Measurements from ENCODE around the gene SCN2B.

The SCN2B gene

DNA sequence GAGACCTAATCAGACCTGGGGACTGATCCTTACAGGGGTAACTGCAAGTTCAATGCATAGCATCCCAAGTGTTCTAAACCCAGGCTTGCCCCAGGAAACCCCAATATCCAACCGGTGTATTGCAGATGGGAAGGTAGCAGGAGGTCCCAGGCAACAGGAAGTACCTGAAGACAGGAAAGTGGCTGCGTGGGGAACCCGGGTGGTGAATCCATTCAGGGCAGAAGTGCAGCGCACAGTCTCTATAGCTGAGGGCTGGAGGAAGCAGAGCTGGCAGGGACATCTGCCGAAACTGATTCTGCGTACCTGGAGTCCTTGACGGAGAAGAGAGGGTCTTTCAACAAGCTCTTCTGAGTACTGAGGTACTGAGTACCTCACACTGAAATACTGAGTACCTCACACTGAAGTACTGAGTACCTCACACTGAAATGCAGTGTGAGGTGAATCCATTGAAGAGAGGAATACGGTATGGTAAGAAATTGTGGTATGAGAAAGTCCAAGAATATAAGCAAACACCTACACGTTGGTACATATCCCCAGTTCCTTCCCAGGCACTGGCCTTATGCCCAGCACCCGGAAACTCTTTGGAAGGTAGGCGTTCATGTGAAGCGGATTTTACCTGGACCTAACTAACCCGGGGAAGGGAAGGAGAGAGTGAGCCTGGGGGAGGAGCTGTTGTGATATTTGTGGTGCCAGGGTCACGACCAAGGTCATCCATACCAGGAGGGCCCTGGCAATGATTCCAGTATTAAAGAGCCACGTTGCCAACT, 43.9 kb downstream of the SCN2B start:
- DNase-seq = no peak

DNA sequence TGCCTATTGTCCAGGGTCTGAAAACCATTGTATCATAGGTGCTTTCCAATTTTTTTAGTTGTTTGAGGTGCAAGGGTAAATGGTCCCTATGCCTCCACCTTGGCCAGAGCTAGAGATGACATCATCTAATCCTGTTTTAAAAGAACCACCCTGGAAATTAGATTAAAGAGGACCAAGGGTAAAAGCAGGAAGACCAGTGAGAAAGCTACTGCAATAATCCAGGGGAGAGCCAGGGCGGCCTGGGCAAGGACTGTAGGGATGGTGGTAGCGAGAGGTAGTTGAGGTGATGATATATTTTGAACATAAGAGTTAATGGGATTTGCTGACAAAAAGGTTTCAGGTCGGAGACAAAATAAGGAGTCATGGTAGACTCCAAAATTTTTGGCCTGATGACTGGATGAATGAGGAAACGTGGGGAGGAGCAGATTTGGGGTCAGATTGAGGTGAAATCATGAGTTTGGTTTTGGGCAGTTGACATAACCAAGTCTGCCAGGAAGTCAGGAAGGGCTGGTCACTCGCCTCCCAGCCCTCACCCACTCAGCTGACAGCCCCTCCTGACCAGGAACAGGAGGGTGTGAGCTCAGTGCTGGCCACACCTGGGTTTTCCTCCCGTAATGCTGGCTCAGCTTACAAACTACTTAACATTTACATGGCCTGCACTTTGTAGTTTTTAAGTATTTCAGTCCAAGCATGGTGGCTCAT, 46.8 kb downstream of the SCN2B start:
- no peak for DNase-seq

GRCh38 chr11:118128721-118129470, 47.5 kb downstream of the SCN2B start:
- DNase-seq = no peak

GRCh38 chr11:118128310-118128709, 48.1 kb downstream of the SCN2B start:
- no peak for DNase-seq

GRCh38 chr11:118126082-118126838, 50.2 kb downstream of the SCN2B start:
- DNase-seq = no peak

- no peak for DNase-seq
Measured at GRCh38 chr11:118124929-118125535, 51.4 kb downstream of the SCN2B start.

GRCh38 chr11:118120793-118121192, 55.6 kb downstream of the SCN2B start:
- DNase-seq = no peak

DNA sequence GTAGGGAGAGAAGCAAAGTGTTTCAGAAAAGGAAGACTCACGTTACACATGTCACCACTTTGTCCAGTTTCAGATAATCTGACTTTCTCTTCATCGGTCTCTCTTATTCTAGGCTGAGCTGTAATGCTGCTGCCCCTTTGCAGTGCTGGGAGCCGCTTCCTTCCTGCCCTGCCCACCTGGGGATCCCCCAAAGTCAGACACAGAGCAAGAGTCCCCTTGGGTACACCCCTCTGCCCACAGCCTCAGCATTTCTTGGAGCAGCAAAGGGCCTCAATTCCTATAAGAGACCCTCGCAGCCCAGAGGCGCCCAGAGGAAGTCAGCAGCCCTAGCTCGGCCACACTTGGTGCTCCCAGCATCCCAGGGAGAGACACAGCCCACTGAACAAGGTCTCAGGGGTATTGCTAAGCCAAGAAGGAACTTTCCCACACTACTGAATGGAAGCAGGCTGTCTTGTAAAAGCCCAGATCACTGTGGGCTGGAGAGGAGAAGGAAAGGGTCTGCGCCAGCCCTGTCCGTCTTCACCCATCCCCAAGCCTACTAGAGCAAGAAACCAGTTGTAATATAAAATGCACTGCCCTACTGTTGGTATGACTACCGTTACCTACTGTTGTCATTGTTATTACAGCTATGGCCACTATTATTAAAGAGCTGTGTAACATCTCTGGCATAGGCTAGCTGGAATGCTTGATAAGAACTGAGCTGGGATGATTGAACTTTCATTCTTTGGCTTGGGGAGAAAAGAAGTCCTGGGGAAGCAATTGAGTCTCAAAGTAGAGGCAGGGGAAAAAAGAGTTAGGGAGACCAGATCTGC, 58.4 kb downstream of the SCN2B start:
- DNase-seq = no peak

- DNase-seq = no peak
Measured at GRCh38 chr11:118115048-118115447, 61.4 kb downstream of the SCN2B start.

DNA sequence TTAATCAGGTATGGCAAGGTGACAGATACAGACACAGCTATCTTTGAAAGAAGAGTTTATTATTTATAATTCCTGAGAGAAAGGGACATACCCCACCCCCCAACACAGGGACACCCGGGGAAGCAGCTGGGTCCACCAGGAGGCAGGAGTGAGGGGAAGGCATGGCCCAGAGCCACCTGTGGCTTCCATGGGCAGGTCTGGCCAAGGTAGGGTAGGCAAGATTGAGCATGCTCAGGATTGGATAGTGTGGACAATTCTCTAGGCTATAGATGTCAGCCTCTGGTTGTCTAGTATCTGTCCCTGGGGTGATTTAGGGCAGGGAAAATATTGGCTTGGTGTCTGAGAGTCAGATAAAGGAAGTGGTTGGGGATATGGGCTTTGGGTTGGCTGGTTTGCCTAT, 62.2 kb downstream of the SCN2B start:
- DNase-seq = no peak

DNA sequence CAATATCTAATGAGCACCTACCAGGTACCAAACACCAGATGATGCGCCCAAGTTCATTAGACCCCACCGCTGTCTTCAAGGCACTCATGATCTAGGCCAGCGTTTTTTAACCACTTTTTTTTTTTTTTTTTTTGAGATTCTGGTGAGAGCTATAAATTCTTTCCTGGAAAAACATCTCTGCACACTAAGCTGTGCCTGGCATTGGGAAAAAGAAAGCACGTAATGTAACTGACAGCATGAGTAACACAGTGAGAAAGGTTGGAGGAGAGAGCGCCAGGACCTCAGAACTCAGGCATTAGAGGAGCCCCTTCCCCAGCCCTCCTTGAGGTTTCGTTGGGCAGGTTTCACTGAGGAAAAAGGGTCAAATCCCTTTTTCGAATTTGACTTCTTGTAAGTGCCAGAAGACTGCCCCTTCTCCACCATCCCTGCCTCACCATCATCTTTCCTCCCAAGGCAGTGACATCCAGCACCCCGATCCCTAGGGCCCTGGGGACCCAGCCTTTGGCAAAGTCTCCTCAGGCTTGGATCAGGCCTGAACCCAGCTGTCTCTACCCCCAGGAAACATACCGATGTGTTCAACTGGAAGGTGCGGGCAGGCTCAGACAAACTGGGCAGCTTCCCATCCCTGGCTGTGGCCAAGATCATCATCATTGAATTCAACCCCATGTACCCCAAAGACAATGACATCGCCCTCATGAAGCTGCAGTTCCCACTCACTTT, 63.6 kb downstream of the SCN2B start:
- DNase-seq = no peak

Measured in stimulated activated CD4-positive, alpha-beta T cell treated with anti-CD3 and anti-CD28 coated beads, Interleukin-1b, Interleukin-23, amount 100 ng/mL, for 48 hours (primary cell).